HuH-7.5 (cell line): ENCODE data around the gene CLTC.

Source experiments
- DNase-seq: peaks from one replicate; pipeline ENCODE4 v3.0.0; 2011; ENCODE audit warnings: low spot score

Gene CLTC

GRCh38 chr17:59684967-59685366 is 65.3 kb downstream of the CLTC start:
- no peak for DNase-seq

GRCh38 chr17:59688008-59688407 is 68.3 kb downstream of the CLTC start:
- no peak for DNase-seq

- no peak for DNase-seq
Observed at GRCh38 chr17:59688496-59688895, 68.8 kb downstream of the CLTC start.

GRCh38 chr17:59693582-59693981 is 73.9 kb downstream of the CLTC start:
- DNase-seq: no peak

GRCh38 chr17:59694344-59694743 is 74.6 kb downstream of the CLTC start:
- no peak for DNase-seq

- DNase-seq: no peak
Observed at GRCh38 chr17:59695945-59696681, 76.4 kb downstream of the CLTC start.

GRCh38 chr17:59696682-59697277 is 77.1 kb downstream of the CLTC start:
- no peak for DNase-seq

- DNase-seq: no peak
Observed at GRCh38 chr17:59698143-59698542, 78.4 kb downstream of the CLTC start.

GRCh38 chr17:59699218-59699617 is 79.5 kb downstream of the CLTC start:
- DNase-seq: no peak

- no peak for DNase-seq
Observed at GRCh38 chr17:59699786-59700185, 80.1 kb downstream of the CLTC start.

- DNase-seq: no peak
Observed at GRCh38 chr17:59702304-59702703, 82.6 kb downstream of the CLTC start.

GRCh38 chr17:59707149-59707970 is 87.7 kb downstream of the CLTC start, which contains the start of the genes PTRH2 and VMP1:
Gene PTRH2, minus strand, starts transcription at chr17:59707430. Its CDS starts 9,452 bp downstream, at chr17:59697978.
Gene VMP1, plus strand, starts transcription at chr17:59707654. Its CDS starts 23,793 bp downstream, at chr17:59731447.
- DNase-seq: peak; percentile 91

GRCh38 chr17:59707971-59708430 is 88.3 kb downstream of the CLTC start:
- peak; percentile 43 for DNase-seq

GRCh38 chr17:59711936-59712335 is 92.2 kb downstream of the CLTC start:
- DNase-seq: no peak

GRCh38 chr17:59712862-59713261 is 93.2 kb downstream of the CLTC start:
- DNase-seq: no peak

GRCh38 chr17:59714255-59714654 is 94.6 kb downstream of the CLTC start:
- DNase-seq: no peak

GRCh38 chr17:59716427-59716826 is 96.7 kb downstream of the CLTC start:
- DNase-seq: no peak

- DNase-seq: no peak
Observed at GRCh38 chr17:59719526-59719925, 99.8 kb downstream of the CLTC start.

- DNase-seq: no peak
Observed at GRCh38 chr17:59722623-59723022, 102.9 kb downstream of the CLTC start.

- DNase-seq: no peak
Observed at GRCh38 chr17:59723041-59723440, 103.3 kb downstream of the CLTC start.

- DNase-seq: no peak
Observed at GRCh38 chr17:59723607-59724006, 103.9 kb downstream of the CLTC start.

GRCh38 chr17:59725691-59726090 is 106.0 kb downstream of the CLTC start:
- no peak for DNase-seq
